ENCODE measurements around the gene EFNA1. TPM values are rescaled to one million over a fixed set of nuclear protein-coding genes. Genes with fewer than 3 reads are reported as not detected.
A peak's percentile ranks its signal among the peaks of the same experiment; 100 is the strongest.
"Not testable (repeated sequence)": the region's sequence is repeated elsewhere in the genome, so short reads cannot be mapped to it uniquely, and the experiment has no call there.

Gene EFNA1
- polyA plus RNA-seq, 2 donors = 32.9 to 48.1 TPM

- peaks cover 0 to 11% of the 10 kb centered on the region in 2 donors for H3K36me3 ChIP-seq (ENCODE audit: control insufficient read depth in 2 of 2, insufficient read depth in 2 of 2, low read length in 1 of 2)
- WGBS, 2 donors = 46 to 52% methylated on average over 20 to 27 of the region's 27 CpGs
- H3K4me1 ChIP-seq (ENCODE audit: control insufficient read depth in 2 of 2, insufficient read depth in 2 of 2, low read length in 1 of 2) = peaks cover 0 to 3% of the 10 kb centered on the region in 2 donors
- H3K4me3 ChIP-seq (ENCODE audit: low read depth in 1 of 2, low read length in 2 of 2) = no peak overlapping the region
- H3K27ac ChIP-seq (ENCODE audit: low read depth in 2 of 2, low read length in 1 of 2) = peak overlapping the region; percentile 45 to 57
- no peaks in the 10 kb centered on the region for H3K27me3 ChIP-seq (ENCODE audit: control insufficient read depth in 1 of 2, insufficient read depth in 2 of 2, low read length in 2 of 2)
- no peaks in the 10 kb centered on the region for H3K9me3 ChIP-seq (ENCODE audit: control insufficient read depth in 2 of 2, insufficient read depth in 1 of 2, low read depth in 1 of 2, low read length in 1 of 2)
Observed at GRCh38 chr1:155166471-155167165, 38.9 kb downstream of the EFNA1 start.

DNA sequence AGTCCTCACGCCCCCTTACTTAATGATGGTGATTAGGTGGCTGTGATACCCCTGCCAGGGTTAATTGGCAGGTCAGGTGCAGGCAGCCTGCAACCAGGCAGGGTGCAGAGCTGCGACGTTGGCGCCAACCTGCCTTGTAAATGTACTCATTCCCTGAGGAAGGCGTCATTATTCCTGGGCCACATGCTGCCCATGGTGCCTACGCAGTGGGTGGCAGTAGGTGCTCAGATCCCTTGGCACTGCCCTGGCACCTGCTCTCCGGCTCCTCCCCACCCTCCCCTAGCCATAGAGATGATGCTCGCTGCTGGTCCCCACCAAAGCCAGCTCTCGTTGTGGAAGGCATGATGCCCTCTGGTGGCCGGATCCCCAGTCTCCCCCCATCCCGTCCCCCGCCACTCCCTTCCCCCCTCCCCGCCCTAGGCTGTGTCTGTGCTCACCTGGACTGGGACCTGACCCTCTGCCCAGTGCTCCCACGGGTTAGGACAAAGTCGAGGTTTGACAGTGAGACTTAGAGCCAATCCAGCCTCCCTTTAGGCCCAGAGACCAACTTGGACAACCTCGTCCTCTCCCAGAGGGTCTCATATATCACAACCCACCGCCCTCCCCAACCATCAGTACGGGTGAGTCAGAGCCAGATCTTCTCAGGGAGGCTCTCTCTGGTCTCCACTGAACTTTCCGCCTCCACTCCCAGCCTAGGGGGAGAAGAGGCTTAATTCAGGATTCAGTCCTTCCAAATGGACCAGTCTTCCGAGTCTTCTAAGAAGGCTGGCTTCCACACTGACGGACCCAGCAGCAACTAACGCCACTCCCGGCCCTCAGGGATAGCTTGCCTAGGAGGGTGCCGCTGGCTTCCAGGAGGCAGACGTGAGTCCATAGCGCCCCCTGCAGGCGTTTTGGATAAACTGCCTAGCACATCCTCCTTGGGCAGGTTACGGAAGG, 39.8 kb downstream of the EFNA1 start:
- WGBS, 2 donors = 7 to 8% methylated on average over 28 of the region's 28 CpGs
- Histone ChIP-seq H3K4me1 (ENCODE audit: control insufficient read depth in 2 of 2, insufficient read depth in 2 of 2, low read length in 1 of 2) (peaks cover 0 to 3% of the 10 kb centered on the region in 2 donors), H3K9me3 (ENCODE audit: control insufficient read depth in 2 of 2, insufficient read depth in 1 of 2, low read depth in 1 of 2, low read length in 1 of 2) (no peaks in the 10 kb centered on the region), H3K4me3 (ENCODE audit: low read depth in 1 of 2, low read length in 2 of 2) (no peak overlapping the region), H3K36me3 (ENCODE audit: control insufficient read depth in 2 of 2, insufficient read depth in 2 of 2, low read length in 1 of 2) (peaks cover 0 to 11% of the 10 kb centered on the region in 2 donors), H3K27me3 (ENCODE audit: control insufficient read depth in 1 of 2, insufficient read depth in 2 of 2, low read length in 2 of 2) (no peaks in the 10 kb centered on the region), H3K27ac (ENCODE audit: low read depth in 2 of 2, low read length in 1 of 2) (peak overlapping the region; percentile 45 to 60)

DNA sequence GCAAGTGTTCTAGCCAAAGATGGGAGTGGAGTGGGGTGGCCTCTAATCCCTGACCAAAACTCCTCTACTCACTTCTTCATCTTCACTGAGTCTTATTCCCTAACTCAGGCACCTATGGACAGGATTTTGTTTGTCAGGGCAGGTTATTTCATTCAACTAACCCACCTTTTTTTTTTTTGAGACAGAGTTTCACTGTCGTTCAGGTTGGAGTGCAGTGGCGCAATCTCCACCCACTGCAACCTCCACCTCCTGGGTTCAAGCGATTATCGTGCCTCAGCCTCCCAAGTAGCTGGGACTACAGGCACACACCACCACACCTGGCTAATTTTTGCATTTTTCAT, 40.4 kb downstream of the EFNA1 start:
- not testable (repeated sequence) for H3K4me3 ChIP-seq (ENCODE audit: low read depth in 1 of 2, low read length in 2 of 2); H3K27ac ChIP-seq (ENCODE audit: low read depth in 2 of 2, low read length in 1 of 2); H3K9me3 ChIP-seq (ENCODE audit: control insufficient read depth in 2 of 2, insufficient read depth in 1 of 2, low read depth in 1 of 2, low read length in 1 of 2); H3K27me3 ChIP-seq (ENCODE audit: control insufficient read depth in 1 of 2, insufficient read depth in 2 of 2, low read length in 2 of 2); H3K4me1 ChIP-seq (ENCODE audit: control insufficient read depth in 2 of 2, insufficient read depth in 2 of 2, low read length in 1 of 2)
- WGBS, 2 donors = 42% methylated on average over 4 of the region's 4 CpGs
- peaks cover 0 to 11% of the 10 kb centered on the region in 2 donors for H3K36me3 ChIP-seq (ENCODE audit: control insufficient read depth in 2 of 2, insufficient read depth in 2 of 2, low read length in 1 of 2)

DNA sequence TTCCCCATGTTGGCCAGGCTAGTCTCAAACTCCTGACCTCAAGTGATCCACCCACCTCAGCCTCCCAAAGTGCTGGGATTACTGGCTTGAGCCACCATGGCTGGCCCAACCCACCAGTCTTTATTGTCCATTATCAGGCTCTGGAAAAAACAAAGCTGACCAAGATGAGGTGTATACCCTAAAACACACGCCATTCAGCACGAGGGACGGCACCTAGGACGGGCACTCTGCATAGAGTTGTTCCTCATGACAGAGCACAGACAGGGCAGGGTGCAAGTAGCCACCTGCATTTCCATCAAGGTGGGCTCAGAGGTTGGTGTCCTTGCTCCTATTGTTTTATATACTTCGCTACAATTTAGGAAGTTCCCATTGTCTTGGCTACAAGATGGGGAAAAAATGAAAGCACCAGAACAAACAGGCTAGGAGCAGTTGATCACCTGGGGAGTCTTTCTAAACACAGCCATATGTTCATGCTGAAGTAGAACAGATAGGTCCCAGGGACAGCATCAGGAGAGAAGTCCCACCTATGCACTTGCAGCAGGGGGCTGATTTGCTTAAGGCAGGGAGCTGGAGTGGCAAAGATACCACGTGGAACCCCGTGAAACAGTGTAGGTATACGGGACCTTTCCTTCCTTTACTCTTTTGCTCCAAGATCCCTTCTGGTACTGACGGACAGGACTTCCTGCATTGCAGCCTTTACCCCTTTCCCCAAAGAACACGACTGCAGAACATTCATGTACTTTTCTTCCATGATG, 41.0 kb downstream of the EFNA1 start:
- Histone ChIP-seq H3K4me3 (ENCODE audit: low read depth in 1 of 2, low read length in 2 of 2) (no peak overlapping the region), H3K9me3 (ENCODE audit: control insufficient read depth in 2 of 2, insufficient read depth in 1 of 2, low read depth in 1 of 2, low read length in 1 of 2) (no peaks in the 10 kb centered on the region), H3K36me3 (ENCODE audit: control insufficient read depth in 2 of 2, insufficient read depth in 2 of 2, low read length in 1 of 2) (peaks cover 0 to 11% of the 10 kb centered on the region in 2 donors), H3K4me1 (ENCODE audit: control insufficient read depth in 2 of 2, insufficient read depth in 2 of 2, low read length in 1 of 2) (peaks cover 0 to 3% of the 10 kb centered on the region in 2 donors), H3K27ac (ENCODE audit: low read depth in 2 of 2, low read length in 1 of 2) (no peak overlapping the region), H3K27me3 (ENCODE audit: control insufficient read depth in 1 of 2, insufficient read depth in 2 of 2, low read length in 2 of 2) (no peaks in the 10 kb centered on the region)
- WGBS, 2 donors = 81 to 83% methylated on average over 10 of the region's 10 CpGs

DNA sequence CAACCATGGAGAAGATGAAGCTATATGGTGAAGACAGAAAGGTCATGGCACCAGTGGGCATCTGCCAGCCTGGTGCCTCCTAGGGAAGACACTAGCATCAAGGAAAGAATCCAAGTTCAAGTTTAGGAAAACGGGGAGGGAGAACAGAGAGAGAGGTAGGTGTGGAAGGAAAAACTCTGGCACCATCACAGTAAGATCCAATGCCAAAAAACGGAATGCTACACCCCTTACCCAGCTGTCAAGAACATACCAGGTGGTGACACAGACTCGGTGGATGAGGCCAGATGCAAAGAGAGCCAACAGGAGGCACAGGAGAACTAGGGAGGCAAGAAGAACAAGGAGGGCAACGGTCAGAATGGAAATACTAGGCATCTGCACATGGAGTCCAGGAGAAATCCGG, 41.9 kb downstream of the EFNA1 start:
- Histone ChIP-seq H3K27ac (ENCODE audit: low read depth in 2 of 2, low read length in 1 of 2) (no peak overlapping the region), H3K9me3 (ENCODE audit: control insufficient read depth in 2 of 2, insufficient read depth in 1 of 2, low read depth in 1 of 2, low read length in 1 of 2) (no peaks in the 10 kb centered on the region), H3K4me3 (ENCODE audit: low read depth in 1 of 2, low read length in 2 of 2) (no peak overlapping the region), H3K36me3 (ENCODE audit: control insufficient read depth in 2 of 2, insufficient read depth in 2 of 2, low read length in 1 of 2) (peaks cover 0 to 11% of the 10 kb centered on the region in 2 donors), H3K4me1 (ENCODE audit: control insufficient read depth in 2 of 2, insufficient read depth in 2 of 2, low read length in 1 of 2) (peaks cover 0 to 3% of the 10 kb centered on the region in 2 donors), H3K27me3 (ENCODE audit: control insufficient read depth in 1 of 2, insufficient read depth in 2 of 2, low read length in 2 of 2) (no peaks in the 10 kb centered on the region)
- WGBS, 2 donors = 67 to 73% methylated on average over 5 of the region's 5 CpGs

GRCh38 chr1:155170101-155170785, 42.6 kb downstream of the EFNA1 start:
- 89 to 94% methylated on average over 2 of the region's 2 CpGs for WGBS, 2 donors
- no peak overlapping the region for H3K27ac ChIP-seq (ENCODE audit: low read depth in 2 of 2, low read length in 1 of 2)

GRCh38 chr1:155170806-155171205, 43.1 kb downstream of the EFNA1 start:
- H3K4me3 ChIP-seq (ENCODE audit: low read depth in 1 of 2, low read length in 2 of 2) = no peak overlapping the region

More at GRCh38 chr1:155170101-155170785, 42.6 kb downstream of the EFNA1 start:
- no peaks in the 10 kb centered on the region for H3K27me3 ChIP-seq (ENCODE audit: control insufficient read depth in 1 of 2, insufficient read depth in 2 of 2, low read length in 2 of 2)
- H3K4me3 ChIP-seq (ENCODE audit: low read depth in 1 of 2, low read length in 2 of 2) = no peak overlapping the region
- no peaks in the 10 kb centered on the region for H3K9me3 ChIP-seq (ENCODE audit: control insufficient read depth in 2 of 2, insufficient read depth in 1 of 2, low read depth in 1 of 2, low read length in 1 of 2)
- H3K36me3 ChIP-seq (ENCODE audit: control insufficient read depth in 2 of 2, insufficient read depth in 2 of 2, low read length in 1 of 2) = peaks cover 0 to 11% of the 10 kb centered on the region in 2 donors
- H3K4me1 ChIP-seq (ENCODE audit: control insufficient read depth in 2 of 2, insufficient read depth in 2 of 2, low read length in 1 of 2) = peaks cover 0 to 3% of the 10 kb centered on the region in 2 donors

DNA sequence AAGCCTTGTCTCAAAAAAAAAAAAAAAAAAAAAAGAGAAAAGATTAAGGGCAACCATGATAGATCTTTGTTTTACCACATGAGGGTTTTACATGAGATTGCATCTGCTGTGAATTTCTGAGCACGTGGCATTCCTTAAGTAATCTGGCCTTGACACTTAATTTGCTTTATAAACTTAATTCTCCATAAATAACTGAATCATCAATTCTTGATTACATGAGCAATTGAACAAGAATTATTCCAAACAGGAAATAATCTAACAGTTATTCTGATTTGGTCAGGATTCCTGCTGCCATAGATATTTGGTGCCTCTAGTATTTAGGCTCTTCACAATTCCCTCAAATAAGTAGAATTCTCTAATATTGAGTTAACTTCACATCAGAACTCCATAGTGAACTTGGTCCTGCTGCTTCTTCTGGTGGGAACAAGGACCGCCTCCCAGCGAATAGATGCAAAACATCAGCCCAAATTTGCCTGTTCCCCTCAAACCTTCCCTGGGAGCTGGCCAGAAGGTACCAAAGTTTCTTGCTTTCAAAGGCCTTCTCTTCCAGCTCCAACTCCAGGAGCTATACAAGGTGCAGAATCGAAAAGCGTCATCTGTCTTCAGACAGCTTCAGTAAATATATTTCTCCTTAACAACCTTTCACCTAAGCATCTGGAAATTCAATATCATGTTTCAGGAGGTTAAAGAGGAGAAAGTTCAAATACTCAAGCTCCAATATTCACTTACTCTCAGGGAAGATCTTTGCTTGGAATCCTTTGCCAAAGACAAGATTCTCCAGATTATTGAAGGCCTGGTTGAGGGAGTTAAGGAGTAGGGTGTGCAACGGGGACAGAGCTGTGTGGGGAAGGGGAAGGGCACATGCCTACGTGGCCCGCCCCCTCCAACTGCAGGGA, 44.4 kb downstream of the EFNA1 start:
- peaks cover 0 to 11% of the 10 kb centered on the region in 2 donors for H3K36me3 ChIP-seq (ENCODE audit: control insufficient read depth in 2 of 2, insufficient read depth in 2 of 2, low read length in 1 of 2)
- H3K4me1 ChIP-seq (ENCODE audit: control insufficient read depth in 2 of 2, insufficient read depth in 2 of 2, low read length in 1 of 2) = peaks cover 0 to 7% of the 10 kb centered on the region in 2 donors
- no peaks in the 10 kb centered on the region for H3K9me3 ChIP-seq (ENCODE audit: control insufficient read depth in 2 of 2, insufficient read depth in 1 of 2, low read depth in 1 of 2, low read length in 1 of 2)
- WGBS, 2 donors = 42 to 47% methylated on average over 8 of the region's 8 CpGs
- H3K27ac ChIP-seq (ENCODE audit: low read depth in 2 of 2, low read length in 1 of 2) = peak overlapping the region; percentile 90 to 96
- H3K4me3 ChIP-seq (ENCODE audit: low read depth in 1 of 2, low read length in 2 of 2) = peak overlapping the region; percentile 81 to 86
- H3K27me3 ChIP-seq (ENCODE audit: control insufficient read depth in 1 of 2, insufficient read depth in 2 of 2, low read length in 2 of 2) = no peaks in the 10 kb centered on the region

More at GRCh38 chr1:155170806-155171205, 43.1 kb downstream of the EFNA1 start:
- no peaks in the 10 kb centered on the region for H3K9me3 ChIP-seq (ENCODE audit: control insufficient read depth in 2 of 2, insufficient read depth in 1 of 2, low read depth in 1 of 2, low read length in 1 of 2)
- H3K4me1 ChIP-seq (ENCODE audit: control insufficient read depth in 2 of 2, insufficient read depth in 2 of 2, low read length in 1 of 2) = peaks cover 0 to 3% of the 10 kb centered on the region in 2 donors
- H3K27me3 ChIP-seq (ENCODE audit: control insufficient read depth in 1 of 2, insufficient read depth in 2 of 2, low read length in 2 of 2) = no peaks in the 10 kb centered on the region
- H3K36me3 ChIP-seq (ENCODE audit: control insufficient read depth in 2 of 2, insufficient read depth in 2 of 2, low read length in 1 of 2) = peaks cover 0 to 11% of the 10 kb centered on the region in 2 donors
- WGBS, 2 donors = 91 to 95% methylated on average over 7 of the region's 7 CpGs
- H3K27ac ChIP-seq (ENCODE audit: low read depth in 2 of 2, low read length in 1 of 2) = no peak overlapping the region

All from esophagus (tissue), 2 donors.